ENCODE measurements around the gene TBC1D16. TPM values are rescaled to one million over a fixed set of nuclear protein-coding genes. Genes with fewer than 3 reads are reported as not detected.

The TBC1D16 gene
- polyA plus RNA-seq, 1 experiment, result 9.0 TPM

DNA sequence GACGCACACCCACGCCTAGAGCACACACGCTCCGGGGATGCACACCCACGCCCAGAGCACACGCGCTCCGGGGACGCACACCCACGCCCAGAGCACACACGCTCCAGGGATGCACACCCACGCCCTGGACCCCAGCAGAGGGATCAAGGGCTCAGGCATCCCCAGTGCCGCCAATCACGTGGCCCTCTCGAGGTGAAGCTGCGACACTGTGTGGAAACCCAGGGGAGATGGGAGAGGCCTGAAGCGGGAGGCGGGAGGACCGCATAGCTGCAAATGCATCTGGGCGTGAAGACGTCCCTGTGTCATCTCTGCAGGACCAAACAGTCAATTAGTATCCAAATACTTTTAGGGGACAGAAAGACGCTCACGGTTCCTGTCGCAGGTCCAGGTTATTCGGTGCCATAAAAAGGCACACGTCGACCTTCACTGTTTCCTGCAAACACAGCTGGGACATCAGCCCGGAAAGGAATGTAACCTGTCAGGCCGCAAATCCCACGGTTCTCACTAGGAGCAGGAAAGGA, 56.4 kb downstream of the TBC1D16 start:
- ChIA-PET POLR2A (no interaction called here), CTCF (interaction anchor here (1.3 kb wide), 1 partner anchor 12 kb away, joined by 4 read pairs; no protein-coding TSS in a partner anchor)
- no peaks in the 10 kb centered on the region; the same call in 1 of the 2 replicates for H3K36me3 ChIP-seq (ENCODE audit: control insufficient read depth, insufficient read depth, low read length)
- H3K4me3 ChIP-seq (ENCODE audit: low read depth, low read length), result no peak overlapping the region
- no peaks in the 10 kb centered on the region for H3K27me3 ChIP-seq (ENCODE audit: control insufficient read depth, insufficient read depth, low read length)
- no peak for DNase-seq (ENCODE audit: low read depth)
- TF ChIP-seq, protein P1, sequence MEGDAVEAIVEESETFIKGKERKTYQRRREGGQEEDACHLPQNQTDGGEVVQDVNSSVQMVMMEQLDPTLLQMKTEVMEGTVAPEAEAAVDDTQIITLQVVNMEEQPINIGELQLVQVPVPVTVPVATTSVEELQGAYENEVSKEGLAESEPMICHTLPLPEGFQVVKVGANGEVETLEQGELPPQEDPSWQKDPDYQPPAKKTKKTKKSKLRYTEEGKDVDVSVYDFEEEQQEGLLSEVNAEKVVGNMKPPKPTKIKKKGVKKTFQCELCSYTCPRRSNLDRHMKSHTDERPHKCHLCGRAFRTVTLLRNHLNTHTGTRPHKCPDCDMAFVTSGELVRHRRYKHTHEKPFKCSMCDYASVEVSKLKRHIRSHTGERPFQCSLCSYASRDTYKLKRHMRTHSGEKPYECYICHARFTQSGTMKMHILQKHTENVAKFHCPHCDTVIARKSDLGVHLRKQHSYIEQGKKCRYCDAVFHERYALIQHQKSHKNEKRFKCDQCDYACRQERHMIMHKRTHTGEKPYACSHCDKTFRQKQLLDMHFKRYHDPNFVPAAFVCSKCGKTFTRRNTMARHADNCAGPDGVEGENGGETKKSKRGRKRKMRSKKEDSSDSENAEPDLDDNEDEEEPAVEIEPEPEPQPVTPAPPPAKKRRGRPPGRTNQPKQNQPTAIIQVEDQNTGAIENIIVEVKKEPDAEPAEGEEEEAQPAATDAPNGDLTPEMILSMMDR (IDR thresholded peaks at IDR 0.05; ENCODE audit: insufficient read depth, low read depth, low read length), result no peak

DNA sequence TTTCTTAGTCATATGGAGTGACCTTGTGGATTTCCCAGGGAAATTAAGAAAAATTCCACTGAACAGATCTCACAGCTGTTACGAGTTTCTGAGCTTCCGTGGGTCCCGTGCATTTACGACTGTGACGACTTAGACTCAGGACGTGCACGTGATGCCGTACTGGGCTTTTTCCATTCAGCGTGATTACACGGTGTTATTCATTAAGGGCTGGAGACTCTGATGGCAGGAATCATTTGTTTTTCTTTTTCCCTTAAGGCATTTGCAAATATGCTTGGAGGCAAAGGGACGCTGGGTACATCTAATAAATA, 57.2 kb downstream of the TBC1D16 start:
- CTCF ChIA-PET, result interaction anchor here (0.9 kb wide), 1 partner anchor 27 kb away, joined by 3 read pairs; no protein-coding TSS in a partner anchor
- DNase-seq (ENCODE audit: low read depth), result peak; percentile 43

DNA sequence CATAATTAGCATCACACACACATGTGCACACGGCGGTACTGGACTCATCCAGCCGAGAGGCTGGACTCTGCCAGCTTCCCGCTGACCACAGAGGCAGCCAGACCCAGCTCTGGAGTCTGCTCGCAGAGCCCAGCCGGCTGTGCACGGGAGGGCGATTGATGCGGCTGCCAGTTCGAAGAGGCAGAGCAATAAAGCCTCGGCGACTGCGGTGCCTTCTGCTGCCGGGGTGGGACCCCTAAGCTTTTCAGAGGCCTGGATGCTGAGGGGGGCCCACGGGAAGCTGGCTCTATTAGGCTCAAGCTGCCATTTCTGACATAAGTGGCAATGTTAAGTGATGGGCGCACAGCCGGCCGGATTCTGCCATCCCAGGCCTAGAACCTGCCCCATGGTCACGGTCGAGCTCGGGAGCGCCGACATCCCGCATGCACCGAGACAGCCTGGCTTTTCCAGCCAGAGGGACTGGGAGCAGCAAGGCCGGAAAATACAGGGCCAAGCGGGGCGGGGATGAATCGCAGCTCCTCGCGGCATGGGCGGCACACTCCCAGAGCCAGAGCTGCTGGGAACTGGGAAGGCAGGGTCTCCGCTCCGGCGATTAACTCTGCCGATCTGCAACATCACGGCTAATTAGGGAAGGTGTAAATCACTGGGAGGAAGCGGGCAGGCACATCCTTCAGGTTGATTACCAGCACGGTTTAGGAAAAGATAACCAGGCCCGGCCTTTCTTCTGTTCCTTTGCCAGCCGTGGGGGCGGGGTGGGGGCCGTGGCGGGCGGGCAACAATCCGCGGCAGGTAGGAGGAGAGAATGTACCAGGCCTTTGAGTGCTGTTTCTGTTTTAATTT, 57.7 kb downstream of the TBC1D16 start:
- Histone ChIP-seq H3K4me3 (ENCODE audit: low read depth, low read length) (no peak overlapping the region), H3K27me3 (ENCODE audit: control insufficient read depth, insufficient read depth, low read length) (no peaks in the 10 kb centered on the region), H3K36me3 (ENCODE audit: control insufficient read depth, insufficient read depth, low read length) (no peaks in the 10 kb centered on the region; the same call in 1 of the 2 replicates)
- ChIA-PET CTCF (interaction anchor here (0.9 kb wide), 2 partner anchors 14 to 27 kb away, joined by 3 to 4 read pairs; no protein-coding TSS in a partner anchor), POLR2A (no interaction called here)
- TF ChIP-seq, protein P1 (IDR thresholded peaks at IDR 0.05; ENCODE audit: insufficient read depth, low read depth, low read length), result no peak
- no peak for DNase-seq (ENCODE audit: low read depth)

More for the DNA sequence above, 57.2 kb downstream of the TBC1D16 start:
- no peak overlapping the region for H3K4me3 ChIP-seq (ENCODE audit: low read depth, low read length)
- TF ChIP-seq, protein P1 (IDR thresholded peaks at IDR 0.05; ENCODE audit: insufficient read depth, low read depth, low read length), result no peak
- no peaks in the 10 kb centered on the region for H3K27me3 ChIP-seq (ENCODE audit: control insufficient read depth, insufficient read depth, low read length)
- H3K36me3 ChIP-seq (ENCODE audit: control insufficient read depth, insufficient read depth, low read length), result no peaks in the 10 kb centered on the region; the same call in 1 of the 2 replicates
- POLR2A ChIA-PET, result no interaction called here

DNA sequence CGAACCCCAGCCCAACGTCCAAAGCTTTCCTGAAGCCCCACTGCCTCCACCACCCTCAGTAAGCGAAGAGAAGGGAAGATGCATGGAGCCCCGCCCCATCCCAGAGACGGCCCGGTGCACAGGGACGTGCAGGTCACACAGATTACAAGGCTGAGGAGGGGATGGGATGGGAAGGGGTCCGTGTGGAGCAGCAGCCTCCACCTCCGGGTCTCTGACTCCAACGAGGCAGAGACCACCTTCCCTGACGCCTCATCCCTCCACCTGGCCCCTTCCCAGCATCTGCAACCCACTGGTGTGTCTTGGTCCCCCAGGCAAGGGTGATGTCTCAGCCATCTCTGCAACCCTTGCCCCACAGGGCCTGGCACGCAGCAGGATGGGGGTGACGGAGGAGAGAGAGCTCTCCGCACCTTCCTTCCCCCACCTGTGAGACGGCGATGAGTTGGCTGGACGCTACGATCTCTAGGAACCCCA, 58.5 kb downstream of the TBC1D16 start:
- CTCF ChIA-PET, result interaction anchor here (0.9 kb wide), 1 partner anchor 15 kb away, joined by 4 read pairs; no protein-coding TSS in a partner anchor
- no peak overlapping the region for H3K4me3 ChIP-seq (ENCODE audit: low read depth, low read length)

DNA sequence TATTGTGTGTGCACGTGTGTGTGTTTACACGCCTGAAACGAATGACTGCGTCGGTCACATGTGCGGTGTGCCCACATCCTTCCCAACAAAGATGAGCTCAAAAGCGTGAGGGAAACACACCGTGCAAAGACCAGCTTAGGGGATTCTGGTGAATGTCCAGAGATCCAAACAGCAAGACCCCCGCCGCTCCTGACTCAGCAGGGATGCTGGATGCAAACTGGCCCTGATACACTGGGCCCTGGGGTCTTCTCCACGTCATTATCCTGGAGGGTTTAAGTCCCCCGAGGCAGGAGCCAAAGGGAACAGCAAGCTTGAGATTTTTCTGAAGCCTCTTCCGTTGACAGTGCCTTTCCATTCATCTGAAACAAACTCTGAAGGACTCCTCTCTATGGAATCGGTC, 59.2 kb downstream of the TBC1D16 start:
- POLR2A ChIA-PET, result no interaction called here
- CTCF ChIA-PET, result no interaction called here

More for the DNA sequence above, 58.5 kb downstream of the TBC1D16 start:
- no peak for DNase-seq (ENCODE audit: low read depth)
- POLR2A ChIA-PET, result no interaction called here
- TF ChIP-seq, protein P1 (IDR thresholded peaks at IDR 0.05; ENCODE audit: insufficient read depth, low read depth, low read length), result no peak
- Histone ChIP-seq H3K36me3 (ENCODE audit: control insufficient read depth, insufficient read depth, low read length) (no peaks in the 10 kb centered on the region; the same call in 1 of the 2 replicates), H3K27me3 (ENCODE audit: control insufficient read depth, insufficient read depth, low read length) (no peaks in the 10 kb centered on the region)

More for the DNA sequence above, 59.2 kb downstream of the TBC1D16 start:
- Histone ChIP-seq H3K4me3 (ENCODE audit: low read depth, low read length) (no peak overlapping the region), H3K27me3 (ENCODE audit: control insufficient read depth, insufficient read depth, low read length) (no peaks in the 10 kb centered on the region), H3K36me3 (ENCODE audit: control insufficient read depth, insufficient read depth, low read length) (no peaks in the 10 kb centered on the region; the same call in none of the 2 replicates)
- TF ChIP-seq, protein P1 (IDR thresholded peaks at IDR 0.05; ENCODE audit: insufficient read depth, low read depth, low read length), result no peak
- no peak for DNase-seq (ENCODE audit: low read depth)
